ENCODE results near the gene CBR1. TPM values are rescaled to one million over a fixed set of nuclear protein-coding genes. Genes with fewer than 3 reads are reported as not detected.

The CBR1 gene
- total and polyA plus RNA-seq, 9 of the 15 experiments (the other 6 are each of a cell fraction or from before 2014, with no cell fraction given), result 2.5 to 33.8 (median 15.1) TPM

DNA sequence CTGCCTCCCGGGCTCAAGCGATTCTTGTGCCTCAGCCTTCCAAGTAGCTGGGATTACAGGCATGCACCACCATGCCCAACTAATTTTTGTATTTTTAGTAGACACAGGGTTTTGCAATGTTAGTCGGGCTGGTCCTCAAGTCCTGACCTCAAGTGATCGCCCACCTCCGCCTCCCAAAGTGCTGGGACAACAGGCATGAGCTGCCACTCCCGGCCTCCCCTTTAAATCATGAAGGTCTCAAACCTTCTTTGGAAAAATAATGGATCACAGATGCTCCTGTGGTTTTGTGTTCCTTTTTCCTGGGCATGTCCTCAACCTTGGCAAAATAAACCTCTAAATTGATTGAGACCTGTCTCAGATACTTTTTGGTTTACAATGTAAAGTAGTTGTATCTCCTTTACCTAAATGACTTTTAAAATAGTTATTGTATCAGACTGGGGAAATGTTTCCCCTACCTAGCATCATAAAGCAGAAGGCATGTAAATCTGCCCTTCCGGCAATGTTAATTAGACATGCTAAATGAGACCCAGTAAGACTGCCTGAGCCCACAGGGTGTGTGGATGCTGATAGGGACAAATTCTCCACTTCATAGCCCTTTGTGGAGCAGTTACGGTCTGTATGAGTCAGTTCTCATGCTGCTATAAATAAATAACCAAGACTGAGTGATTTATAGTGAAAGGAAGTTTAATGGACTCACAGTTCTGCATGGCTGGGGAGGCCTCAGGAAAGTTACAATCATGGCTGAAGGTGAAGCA is 27.8 kb downstream of the CBR1 start (continued):
- TF ChIP-seq JUND (IDR thresholded peaks at IDR 0.05; ENCODE audit: borderline replicate concordance, low read depth, low read length), result peak; percentile 79
- TF ChIP-seq JUND (tag; IDR thresholded peaks at IDR 0.05; ENCODE audit: borderline replicate concordance, low read depth, low read length), result peak; percentile 89; the same call in 2 of the 3 replicates
- TF ChIP-seq, protein P1, sequence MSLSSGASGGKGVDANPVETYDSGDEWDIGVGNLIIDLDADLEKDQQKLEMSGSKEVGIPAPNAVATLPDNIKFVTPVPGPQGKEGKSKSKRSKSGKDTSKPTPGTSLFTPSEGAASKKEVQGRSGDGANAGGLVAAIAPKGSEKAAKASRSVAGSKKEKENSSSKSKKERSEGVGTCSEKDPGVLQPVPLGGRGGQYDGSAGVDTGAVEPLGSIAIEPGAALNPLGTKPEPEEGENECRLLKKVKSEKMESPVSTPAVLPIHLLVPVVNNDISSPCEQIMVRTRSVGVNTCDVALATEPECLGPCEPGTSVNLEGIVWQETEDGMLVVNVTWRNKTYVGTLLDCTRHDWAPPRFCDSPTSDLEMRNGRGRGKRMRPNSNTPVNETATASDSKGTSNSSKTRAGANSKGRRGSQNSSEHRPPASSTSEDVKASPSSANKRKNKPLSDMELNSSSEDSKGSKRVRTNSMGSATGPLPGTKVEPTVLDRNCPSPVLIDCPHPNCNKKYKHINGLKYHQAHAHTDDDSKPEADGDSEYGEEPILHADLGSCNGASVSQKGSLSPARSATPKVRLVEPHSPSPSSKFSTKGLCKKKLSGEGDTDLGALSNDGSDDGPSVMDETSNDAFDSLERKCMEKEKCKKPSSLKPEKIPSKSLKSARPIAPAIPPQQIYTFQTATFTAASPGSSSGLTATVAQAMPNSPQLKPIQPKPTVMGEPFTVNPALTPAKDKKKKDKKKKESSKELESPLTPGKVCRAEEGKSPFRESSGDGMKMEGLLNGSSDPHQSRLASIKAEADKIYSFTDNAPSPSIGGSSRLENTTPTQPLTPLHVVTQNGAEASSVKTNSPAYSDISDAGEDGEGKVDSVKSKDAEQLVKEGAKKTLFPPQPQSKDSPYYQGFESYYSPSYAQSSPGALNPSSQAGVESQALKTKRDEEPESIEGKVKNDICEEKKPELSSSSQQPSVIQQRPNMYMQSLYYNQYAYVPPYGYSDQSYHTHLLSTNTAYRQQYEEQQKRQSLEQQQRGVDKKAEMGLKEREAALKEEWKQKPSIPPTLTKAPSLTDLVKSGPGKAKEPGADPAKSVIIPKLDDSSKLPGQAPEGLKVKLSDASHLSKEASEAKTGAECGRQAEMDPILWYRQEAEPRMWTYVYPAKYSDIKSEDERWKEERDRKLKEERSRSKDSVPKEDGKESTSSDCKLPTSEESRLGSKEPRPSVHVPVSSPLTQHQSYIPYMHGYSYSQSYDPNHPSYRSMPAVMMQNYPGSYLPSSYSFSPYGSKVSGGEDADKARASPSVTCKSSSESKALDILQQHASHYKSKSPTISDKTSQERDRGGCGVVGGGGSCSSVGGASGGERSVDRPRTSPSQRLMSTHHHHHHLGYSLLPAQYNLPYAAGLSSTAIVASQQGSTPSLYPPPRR (CRISPR knock-in tag; IDR thresholded peaks at IDR 0.05; ENCODE audit: borderline replicate concordance), result peak; percentile 88; the same call in 1 of the 2 replicates
- no peak for TF ChIP-seq SRSF7 (optimal IDR thresholded peaks at IDR 0.05; ENCODE audit: low read depth, low read length)
- TF ChIP-seq ZNF124 (CRISPR knock-in tag; IDR thresholded peaks at IDR 0.05), result no peak
- TF ChIP-seq MEF2A (IDR thresholded peaks at IDR 0.05; ENCODE audit: control insufficient read depth, low read depth, low read length), result peak; percentile 92
- TF ChIP-seq LCOR (CRISPR knock-in tag; IDR thresholded peaks at IDR 0.05), result peak; percentile 49; the same call in 1 of the 2 replicates
- peak; percentile 76 for TF ChIP-seq SMARCE1 (IDR thresholded peaks at IDR 0.05)

Data from K562 (cell line).